Stimulated activated CD8-positive, alpha-beta memory T cell treated with anti-CD3 and anti-CD28 coated beads, Interleukin-12 subunit alpha, Interleukin-12 subunit beta, amount 100 ng/mL, for 24 hours (primary cell): ENCODE data around the gene ZNF575.
"Not testable (repeated sequence)": the region's sequence is repeated elsewhere in the genome, so short reads cannot be mapped to it uniquely, and the experiment has no call there.

ENCODE experiments used
- DNase-seq: peaks from one replicate; pipeline ENCODE4 v3.0.0-alpha.2; 2020; ENCODE audit errors: extremely low read depth

Gene ZNF575

GRCh38 chr19:43510713-43511112, 22.3 kb upstream of the ZNF575 start:
- no peak for DNase-seq

- DNase-seq, result no peak
These were observed 21.7 kb upstream of the ZNF575 start for GRCh38 chr19:43511324-43511723.

GRCh38 chr19:43512399-43512798, 20.6 kb upstream of the ZNF575 start:
- not testable (repeated sequence) for DNase-seq

- no peak for DNase-seq
These were observed 14.9 kb upstream of the ZNF575 start for GRCh38 chr19:43518051-43518450.

GRCh38 chr19:43519436-43520088, 13.4 kb upstream of the ZNF575 start:
- peak; percentile 63 for DNase-seq

GRCh38 chr19:43522929-43523328, 10.1 kb upstream of the ZNF575 start:
- no peak for DNase-seq

- DNase-seq, result not testable (repeated sequence)
These were observed 9.3 kb upstream of the ZNF575 start for GRCh38 chr19:43523696-43524095.

GRCh38 chr19:43524922-43525835, 7.8 kb upstream of the ZNF575 start:
- DNase-seq, result no peak

GRCh38 chr19:43525836-43526771, 6.9 kb upstream of the ZNF575 start:
- no peak for DNase-seq

- peak; percentile 52 for DNase-seq
These were observed 5.8 kb upstream of the ZNF575 start, which contains the start of gene ETHE1 for GRCh38 chr19:43526884-43527859. Gene ETHE1, minus strand, starts transcription at chr19:43527201. Its CDS starts 24 bp downstream, at chr19:43527177.

- DNase-seq, result no peak
These were observed 4.9 kb upstream of the ZNF575 start for GRCh38 chr19:43527860-43528622.

GRCh38 chr19:43532571-43532961, 422 bp upstream of the ZNF575 start:
- DNase-seq, result peak; percentile 33

GRCh38 chr19:43533546-43534304, 737 bp downstream of the ZNF575 start:
- peak; percentile 91 for DNase-seq

GRCh38 chr19:43534305-43534815, 1.4 kb downstream of the ZNF575 start:
- DNase-seq, result no peak

- DNase-seq, result no peak
These were observed 2.1 kb downstream of the ZNF575 start for GRCh38 chr19:43534816-43535761.

- DNase-seq, result no peak
These were observed 5.9 kb downstream of the ZNF575 start for GRCh38 chr19:43538922-43539321.

GRCh38 chr19:43540381-43540780, 7.4 kb downstream of the ZNF575 start:
- no peak for DNase-seq
